HG03558 (cell line): ENCODE measurements around the gene DNAH1.

Experiments
- ATAC-seq: cut with Tn5 transposase; IDR thresholded peaks from one replicate; pipeline ENCODE4 v1.9.1; 2021; ENCODE audit warnings: moderate number of reproducible peaks; ENCODE audit not compliant: unreplicated experiment; ENCODE audit errors: extremely low read depth

DNAH1 gene

GRCh38 chr3:52354676-52355075 is 38.6 kb downstream of the DNAH1 start:
- no peak for ATAC-seq

- no peak for ATAC-seq
Observed at GRCh38 chr3:52355526-52355925, 39.4 kb downstream of the DNAH1 start.

DNA sequence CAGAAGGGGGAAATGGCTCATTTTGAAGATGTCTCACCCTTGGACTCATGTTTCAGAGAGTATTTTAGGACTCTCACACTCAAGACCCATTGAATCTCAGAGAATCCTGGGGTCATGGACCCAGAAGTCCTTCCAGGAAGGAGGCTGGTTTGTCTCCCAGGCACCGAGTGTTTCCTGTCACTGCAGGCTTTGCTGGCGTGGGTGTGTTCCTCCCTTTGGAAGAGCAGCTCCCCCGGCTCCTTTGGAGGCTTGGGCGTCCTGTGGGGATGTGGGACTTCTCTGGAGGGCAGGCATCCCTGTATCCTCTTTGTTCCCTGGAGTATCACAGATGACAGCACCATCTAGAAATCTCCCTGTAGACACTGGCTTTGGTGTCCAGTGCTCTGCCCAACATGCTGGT is 40.0 kb downstream of the DNAH1 start:
- ATAC-seq = no peak

DNA sequence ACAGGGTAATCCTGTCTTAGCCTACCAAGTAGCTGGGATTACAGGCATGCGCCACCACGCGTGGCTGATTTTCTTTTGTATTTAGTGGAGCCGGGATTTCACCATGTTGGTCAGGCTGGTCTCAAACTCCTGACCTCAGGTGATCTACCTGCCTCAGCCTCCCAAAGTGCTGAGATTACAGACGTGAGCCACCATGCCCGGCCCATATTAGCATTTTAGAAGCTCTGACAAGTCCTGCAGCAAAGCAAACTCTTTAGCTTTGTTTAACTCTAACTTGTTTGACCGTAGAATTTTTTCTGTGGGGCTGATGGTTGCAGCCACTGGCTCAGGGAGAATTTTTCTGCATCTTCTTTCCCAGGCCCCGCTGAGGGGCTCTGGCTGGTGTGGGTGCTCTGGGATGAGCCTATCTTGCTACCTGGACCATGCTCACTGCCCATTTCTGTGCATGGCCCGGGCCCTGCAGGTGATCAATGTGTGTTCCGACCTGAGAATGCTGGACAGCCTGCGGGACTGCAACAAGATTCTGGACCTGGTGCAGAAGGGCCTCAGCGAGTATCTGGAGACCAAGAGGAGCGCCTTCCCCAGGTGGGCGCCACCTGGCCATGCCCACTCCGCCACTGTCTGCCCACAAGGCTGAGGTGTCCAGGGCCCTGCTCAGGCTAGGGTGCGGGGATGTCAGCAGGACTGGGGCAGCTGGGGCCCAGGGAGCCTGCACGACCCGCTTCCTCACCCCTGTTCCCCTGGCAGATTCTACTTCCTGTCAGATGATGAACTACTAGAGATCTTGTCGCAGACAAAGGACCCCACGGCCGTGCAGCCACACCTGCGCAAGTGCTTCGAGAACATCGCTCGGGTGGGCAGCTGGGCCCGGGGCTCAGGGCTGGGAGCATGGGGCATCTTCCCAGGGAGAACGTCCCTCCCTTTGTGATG is 41.3 kb downstream of the DNAH1 start:
- no peak for ATAC-seq

DNA sequence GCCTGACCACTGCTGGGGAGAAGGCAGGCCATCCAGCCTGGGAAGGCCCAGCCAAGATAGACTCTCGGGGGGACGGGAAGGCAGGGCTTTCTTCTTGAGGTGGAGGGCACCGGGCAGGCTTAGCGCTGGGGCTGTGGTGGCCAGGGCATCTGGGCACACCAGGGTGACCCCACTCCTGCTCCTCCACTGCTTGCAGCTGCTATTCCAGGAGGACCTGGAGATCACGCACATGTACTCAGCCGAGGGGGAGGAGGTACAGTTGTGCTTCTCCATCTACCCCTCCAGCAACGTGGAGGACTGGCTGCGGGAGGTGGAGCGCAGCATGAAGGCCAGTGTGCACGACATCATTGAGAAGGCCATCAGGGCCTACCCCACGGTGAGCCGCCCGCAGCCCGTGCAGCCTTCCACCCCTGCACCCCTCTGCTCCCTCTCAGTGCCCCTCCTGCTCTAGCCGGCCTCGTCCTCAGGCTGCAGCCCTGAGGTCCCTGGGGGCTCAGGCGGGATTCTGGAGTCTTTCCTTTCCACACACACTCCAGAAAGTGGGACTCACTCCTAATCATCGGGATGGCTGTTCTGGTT is 42.3 kb downstream of the DNAH1 start:
- no peak for ATAC-seq

DNA sequence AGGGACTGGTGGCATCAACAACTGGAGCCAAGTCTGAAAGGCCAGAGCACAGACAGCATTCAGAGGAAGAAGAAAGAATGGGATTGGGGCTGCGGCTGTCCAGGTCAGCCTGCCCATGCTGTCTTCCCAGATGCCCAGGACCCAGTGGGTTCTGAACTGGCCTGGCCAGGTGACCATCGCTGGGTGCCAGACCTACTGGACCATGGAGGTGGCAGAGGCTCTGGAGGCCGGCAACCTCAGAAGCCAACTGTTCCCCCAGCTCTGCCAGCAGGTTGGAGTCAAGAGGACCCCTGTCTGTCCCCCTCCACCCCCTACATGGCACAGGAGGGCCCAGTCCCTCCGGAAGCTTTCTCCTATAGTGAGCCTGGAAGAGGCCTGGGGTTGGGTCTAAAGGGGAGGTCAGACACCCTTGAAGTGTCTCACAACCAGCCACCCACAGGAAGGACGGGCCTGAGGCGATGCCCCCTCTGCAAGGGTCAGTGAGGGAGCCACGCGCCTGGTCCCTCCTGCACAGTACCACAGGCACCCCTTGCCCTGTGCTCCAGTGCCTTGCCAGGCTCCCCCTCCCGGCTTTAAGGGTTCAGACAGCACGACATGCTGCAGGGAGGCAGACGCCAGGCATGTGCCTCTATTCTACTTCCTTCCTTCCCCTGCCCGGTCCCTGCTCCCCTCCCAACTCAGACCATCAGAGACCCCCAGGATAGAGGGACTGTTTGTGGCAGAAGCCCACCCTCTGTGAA is 43.2 kb downstream of the DNAH1 start:
- ATAC-seq = no peak

- no peak for ATAC-seq
Observed at GRCh38 chr3:52361011-52361410, 44.9 kb downstream of the DNAH1 start.

GRCh38 chr3:52361454-52361853 is 45.3 kb downstream of the DNAH1 start:
- ATAC-seq = no peak

DNA sequence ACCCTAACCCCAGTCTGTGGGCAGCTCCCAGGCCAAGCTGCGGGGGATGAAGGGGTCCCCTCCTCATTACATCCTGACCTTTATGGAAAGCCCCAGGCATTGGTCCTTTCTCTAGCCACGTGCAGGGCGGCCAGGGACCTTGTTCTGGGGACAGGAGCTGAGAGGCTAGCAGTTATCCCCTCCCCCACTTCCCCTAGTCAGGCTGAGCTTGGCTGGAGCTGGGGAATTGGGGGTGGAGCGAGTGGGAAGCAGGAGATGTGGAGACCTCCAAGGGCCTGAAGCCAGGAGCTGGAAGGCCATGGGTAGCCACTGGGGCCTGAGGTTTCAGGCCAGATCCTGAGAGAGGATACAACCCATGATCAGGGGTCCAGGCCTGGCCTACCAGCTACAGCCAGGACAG is 45.8 kb downstream of the DNAH1 start:
- no peak for ATAC-seq

DNA sequence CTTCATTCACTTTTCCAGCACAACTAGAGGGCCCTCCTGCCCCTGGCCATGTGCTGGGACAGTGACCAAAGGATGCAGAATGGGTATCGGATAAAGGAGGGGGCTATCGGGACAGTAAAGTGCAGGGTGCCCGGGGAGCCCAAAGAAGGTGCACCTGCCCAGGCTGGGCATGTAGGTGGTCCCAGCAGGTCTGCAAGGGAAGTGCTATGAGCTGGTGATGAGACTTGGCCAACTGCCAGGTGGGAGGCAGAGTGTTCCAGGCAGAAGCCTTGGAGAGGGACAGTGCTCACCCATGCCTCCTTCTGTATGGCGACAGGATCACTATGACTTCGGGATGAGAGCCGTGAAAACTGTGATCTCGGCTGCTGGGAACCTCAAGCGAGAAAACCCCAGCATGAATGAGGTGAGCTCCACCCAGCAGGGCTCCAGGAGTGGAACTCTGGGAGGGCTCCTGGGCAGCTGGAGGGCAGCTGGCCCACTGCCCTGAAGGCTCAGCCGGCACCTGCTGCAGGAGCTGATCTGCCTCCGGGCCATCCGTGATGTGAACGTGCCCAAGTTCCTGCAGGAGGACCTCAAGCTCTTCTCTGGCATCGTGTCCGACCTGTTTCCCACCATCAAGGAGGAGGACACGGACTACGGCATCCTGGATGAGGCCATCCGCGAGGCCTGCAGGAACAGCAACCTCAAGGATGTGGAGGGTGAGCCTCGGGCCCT is 48.4 kb downstream of the DNAH1 start:
- no peak for ATAC-seq

- no peak for ATAC-seq
Observed at GRCh38 chr3:52366527-52366926, 50.4 kb downstream of the DNAH1 start.

DNA sequence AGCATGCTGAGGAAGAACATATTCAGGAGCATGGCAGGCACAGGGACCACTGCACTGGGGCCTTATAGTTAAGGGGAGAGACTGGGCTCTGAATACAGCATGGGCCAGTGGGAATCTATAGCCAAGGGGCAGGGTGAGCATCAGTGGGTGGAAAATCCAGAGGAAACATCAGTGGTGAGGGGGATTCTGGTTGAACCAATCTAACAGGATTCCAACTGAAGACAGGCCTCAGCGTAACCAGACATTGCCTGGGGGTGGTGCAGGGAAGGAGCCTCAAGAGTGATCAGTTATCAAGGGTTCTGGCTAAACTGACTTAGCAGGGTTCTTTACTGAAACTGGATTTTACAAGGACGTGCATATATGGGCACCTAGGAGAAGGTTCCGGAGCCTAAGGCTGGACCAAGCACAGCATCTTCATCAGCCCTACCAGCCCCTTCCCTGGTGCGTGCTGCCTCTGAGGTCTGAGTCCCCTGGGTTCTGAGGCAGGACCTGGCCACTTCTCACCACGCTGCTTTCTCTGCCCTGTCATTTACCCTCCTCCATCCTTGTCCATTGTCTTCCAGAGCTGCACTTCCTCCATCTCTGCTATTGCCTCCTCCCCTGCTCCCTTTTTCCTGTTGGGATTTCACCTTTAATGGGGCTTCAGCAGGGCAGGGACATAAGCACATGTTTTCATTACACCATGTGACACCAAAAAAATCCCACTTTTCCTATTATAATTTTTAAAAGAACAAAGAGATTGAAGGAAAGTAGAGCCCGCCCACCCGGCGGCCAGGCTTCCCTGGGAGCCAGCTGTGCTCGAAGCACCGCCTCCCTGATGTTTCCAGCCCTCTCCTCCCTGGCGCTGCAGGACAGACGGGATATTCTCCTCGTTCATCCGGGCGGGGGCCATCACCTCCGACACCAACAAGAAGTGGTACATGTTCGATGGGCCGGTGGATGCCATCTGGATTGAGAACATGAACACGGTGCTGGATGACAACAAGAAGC is 52.1 kb downstream of the DNAH1 start:
- no peak for ATAC-seq

DNA sequence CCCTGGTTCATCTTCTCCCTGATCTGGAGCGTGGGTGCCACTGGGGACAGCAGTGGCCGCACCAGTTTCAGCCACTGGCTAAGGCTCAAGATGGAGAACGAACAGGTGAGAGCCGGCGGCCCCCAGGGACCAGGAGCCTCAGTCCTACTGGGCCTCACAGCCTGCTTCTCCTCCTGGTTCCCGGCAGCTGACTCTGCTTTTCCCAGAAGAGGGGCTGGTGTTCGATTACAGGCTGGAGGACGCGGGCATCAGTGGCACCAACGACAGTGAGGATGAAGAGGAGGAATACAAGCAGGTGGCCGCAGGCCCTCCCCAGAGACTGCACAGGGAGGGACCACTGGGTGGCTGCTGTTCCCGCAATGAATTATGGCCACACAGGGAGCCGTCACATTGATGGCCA is 54.4 kb downstream of the DNAH1 start:
- no peak for ATAC-seq

DNA sequence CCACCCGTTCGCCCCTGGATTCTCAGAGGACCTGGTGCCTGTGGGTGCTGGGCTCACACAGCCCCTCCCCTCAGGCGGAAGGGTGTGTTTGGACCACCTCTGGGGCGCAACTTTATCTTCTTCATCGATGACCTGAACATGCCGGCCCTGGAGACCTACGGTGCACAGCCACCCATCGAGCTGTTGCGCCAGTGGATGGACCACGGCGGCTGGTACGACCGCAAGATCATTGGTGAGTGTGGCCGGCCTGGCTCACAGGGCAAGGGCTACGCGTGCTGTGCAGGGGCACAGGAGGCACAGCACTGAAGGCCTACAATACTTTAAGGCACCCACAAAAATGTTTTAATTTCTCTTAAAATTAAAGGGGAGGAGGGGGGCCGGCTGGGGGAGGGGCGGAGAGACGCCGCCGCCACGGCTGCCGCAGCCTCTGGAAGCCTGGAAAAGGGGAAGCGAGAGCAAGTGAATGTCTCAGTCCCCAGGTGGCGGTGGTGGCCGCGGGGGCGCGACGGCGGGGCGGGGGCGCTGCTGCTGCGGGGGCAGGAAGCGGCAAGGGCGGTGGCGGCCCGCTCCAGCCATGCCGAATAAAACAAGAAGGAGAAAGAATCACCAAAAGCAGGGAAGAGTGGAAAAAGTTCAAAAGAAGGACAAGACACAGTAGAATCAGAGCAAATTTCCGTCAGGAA is 56.8 kb downstream of the DNAH1 start:
- no peak for ATAC-seq

DNA sequence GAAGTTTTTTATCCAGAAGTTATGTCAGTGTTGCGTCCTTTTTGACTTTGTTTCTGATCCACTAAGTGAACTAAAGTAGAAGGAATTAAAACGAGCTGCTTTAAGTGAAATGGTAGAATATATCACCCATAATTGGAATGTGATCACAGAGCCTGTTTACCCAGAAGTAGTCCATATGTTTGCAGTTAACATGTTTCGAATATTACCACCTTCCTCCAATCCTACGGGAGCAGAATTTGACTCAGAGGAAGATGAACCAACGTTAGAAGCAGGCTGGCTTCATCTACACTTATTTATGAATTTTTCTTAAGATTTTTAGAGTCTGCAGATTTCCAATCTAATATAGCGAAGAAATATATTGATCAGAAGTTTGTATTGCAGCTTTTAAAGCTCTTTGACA is 57.6 kb downstream of the DNAH1 start:
- ATAC-seq = no peak

- ATAC-seq = no peak
Observed at GRCh38 chr3:52374173-52374572, 58.1 kb downstream of the DNAH1 start.

DNA sequence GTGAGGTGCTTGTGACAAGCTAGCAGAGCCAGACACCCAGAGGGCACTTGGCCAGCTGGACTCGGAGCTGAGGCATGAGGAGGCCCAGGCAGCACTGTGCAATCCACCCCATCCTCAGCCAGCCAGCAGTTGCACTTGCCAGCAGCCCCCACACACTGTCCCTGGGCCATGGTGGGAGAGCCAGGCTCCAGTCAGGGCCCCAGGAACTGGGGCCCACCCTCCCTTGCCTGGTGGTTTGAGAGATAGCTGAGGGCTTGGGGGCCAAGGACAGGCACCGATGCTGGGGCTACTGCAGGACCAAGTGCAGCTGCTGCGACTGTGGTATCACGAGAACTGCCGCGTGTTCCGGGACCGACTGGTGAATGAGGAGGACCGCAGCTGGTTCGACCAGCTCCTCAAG is 63.5 kb downstream of the DNAH1 start:
- ATAC-seq = no peak

GRCh38 chr3:52380023-52380422 is 63.9 kb downstream of the DNAH1 start:
- ATAC-seq = no peak

DNA sequence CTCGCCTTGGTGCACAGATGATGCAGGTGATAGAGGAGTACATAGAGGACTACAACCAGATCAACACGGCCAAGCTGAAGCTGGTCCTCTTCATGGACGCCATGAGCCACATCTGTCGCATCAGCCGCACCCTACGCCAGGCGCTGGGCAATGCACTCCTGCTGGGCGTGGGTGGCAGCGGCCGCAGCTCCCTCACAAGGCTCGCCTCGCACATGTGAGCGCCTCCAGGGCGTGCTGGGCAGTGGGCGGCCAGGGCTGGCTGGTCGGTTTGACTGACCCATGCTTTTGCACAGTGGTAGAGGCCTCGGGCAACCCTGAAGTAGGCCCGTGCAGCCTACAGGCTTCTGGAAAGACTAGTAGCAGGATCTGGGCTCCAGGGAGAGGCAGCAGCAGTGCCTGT is 65.5 kb downstream of the DNAH1 start:
- no peak for ATAC-seq
